Spleen (tissue), 11 donors: ENCODE measurements around the gene FBXW8. TPM values are rescaled to one million over a fixed set of nuclear protein-coding genes. Genes with fewer than 3 reads are reported as not detected.

Source experiments
- DNase-seq: peaks from one replicate; pipeline ENCODE4 v3.0.0-alpha.2; 2020
- H3K27ac ChIP-seq, 8 donors: fragments of 200-600 bp; sonication (generic) in 7 of 8; 1 replicate in 4 of 8; 2 replicates in 4 of 8; pipeline versions ENCODE4 v1.5.0 to v1.8.0; 2016 to 2021; ENCODE audit warnings: inconsistent platforms in 4 of 8, mild to moderate bottlenecking in 4 of 8, moderate library complexity in 1 of 8
- H3K27me3 ChIP-seq, 7 donors: fragments of 200-600 bp; sonication (generic) in 6 of 7; replicated peaks in 1 of 7; 1 replicate in 4 of 7; 2 replicates in 3 of 7; pipeline versions ENCODE4 v1.5.0 to v1.8.0; 2016 to 2021; ENCODE audit warnings: inconsistent platforms in 3 of 7, mild to moderate bottlenecking in 1 of 7
- H3K36me3 ChIP-seq, 6 donors: fragments of 200-600 bp; sonication (generic) in 5 of 6; 1 replicate in 4 of 6; 2 replicates in 2 of 6; pipeline versions ENCODE4 v1.5.0 to v1.8.0; 2016 to 2021; ENCODE audit warnings: inconsistent platforms in 2 of 6
- H3K4me1 ChIP-seq, 6 donors: fragments of 200-600 bp; sonication (generic) in 5 of 6; 1 replicate in 3 of 6; 2 replicates in 3 of 6; pipeline versions ENCODE4 v1.5.0 to v1.8.0; 2016 to 2021; ENCODE audit warnings: inconsistent platforms in 3 of 6
- H3K4me3 ChIP-seq, 8 donors: fragments of 200-600 bp; sonication (generic) in 7 of 8; 1 replicate in 4 of 8; 2 replicates in 4 of 8; pipeline versions ENCODE4 v1.5.0 to v1.8.0; 2016 to 2021; ENCODE audit warnings: inconsistent platforms in 4 of 8, mild to moderate bottlenecking in 4 of 8, moderate library complexity in 2 of 8
- H3K9me3 ChIP-seq, 8 donors: fragments of 200-600 bp; sonication (generic) in 7 of 8; 1 replicate in 4 of 8; 2 replicates in 4 of 8; pipeline versions ENCODE4 v1.5.0 to v1.8.0; 2016 to 2021; ENCODE audit warnings: inconsistent platforms in 4 of 8
- CTCF ChIP-seq, 11 experiments: fragments of 200-600 bp in 7 of 11; fragments of 450-650 bp in 4 of 11; sonication (generic) in 4 of 11; IDR thresholded peaks in 8 of 11; conservative IDR thresholded peaks in 3 of 11; 1 replicate in 7 of 11; 2 replicates in 4 of 11; pipeline versions ENCODE4 v1.4.0 to v1.8.0; 2016 to 2021; ENCODE audit warnings: antibody characterized with exemption in 11 of 11, inconsistent platforms in 4 of 11, mild to moderate bottlenecking in 1 of 11
- POLR2A ChIP-seq, 3 donors: fragments of 450-650 bp; IDR thresholded peaks; one replicate each; pipeline ENCODE4 v1.5.1; 2017; ENCODE audit warnings: antibody characterized with exemption in 3 of 3, mild to moderate bottlenecking in 1 of 3
- POLR2AphosphoS5 ChIP-seq, 3 donors: sonication (generic); formaldehyde crosslinking; IDR thresholded peaks; one replicate each; pipeline ENCODE4 v1.5.1; 2017; ENCODE audit warnings: antibody characterized with exemption in 3 of 3
- WGBS, 5 donors: extraction: QIAGEN DNeasy Blood & Tissue Kit in 3 of 5; methylation state at CpG; one replicate each; pipeline versions ENCODE4 v1.1.5 to v1.1.7; 2013 to 2018; 5-methylcytosine and 5-hydroxymethylcytosine counted together
- intact Hi-C: fragments of 100-400 bp; cut with DNase I; formaldehyde crosslinking; loops from one replicate; pipeline ENCODE4 v1.15.0; 2023; ENCODE audit warnings: low total_unique reads
- polyA plus RNA-seq, 3 donors: library from polyadenylated mRNA; stranded (reverse); fragments of 200-250 nt; gene quantifications; one replicate each; pipeline ENCODE4 v1.2.1, GENCODE V29; 2013
- total RNA-seq, 7 donors: library from RNA; depleted of rRNA in 3 of 7; stranded (reverse); fragments of >200 nt in 3 of 7; fragmentation: NEBNext Ultra II Directional in 4 of 7; extraction: Animal tissue kit (Norgen Biotek cat#: 25700) in 4 of 7; gene quantifications; one replicate each; pipeline versions ENCODE4 v1.1.0 to v1.2.1, GENCODE V29; 2016 to 2021
- donor health status: healthy with polysubstance abuse.
- donor health status: DM: no; HTN: no; CAD: no; lungs with moderate emphysema.
- donor health status: DM: no; HTN: no; CAD: no.
- donor health status: Bipolar disorder and iron deficiency.
- donor health status: healthy.
- donor health status: DM: no; HTN: no; CAD: no.
- donor health status: DM: yes; HTN: yes; CAD: no.

FBXW8 gene
- total and polyA plus RNA-seq, 10 donors, result 2.2 to 17.3 (median 11.8) TPM

- peaks cover 25 to 50% (median 42%) of the 10 kb centered on the region in 6 donors for H3K4me1 ChIP-seq
- WGBS, 5 donors, result 2 to 8% (median 3%) methylated on average over 10 to 52 of the region's 52 CpGs
- peaks cover 0 to 5% (median under 1%) of the 10 kb centered on the region in 8 donors for H3K9me3 ChIP-seq
- no peak overlapping the region for H3K27ac ChIP-seq
- peak overlapping the region in 7 of 8 donors; percentile 3 to 68 (median 23) for H3K4me3 ChIP-seq
- peaks cover 0 to 100% (median 80%) of the 10 kb centered on the region in 7 donors for H3K27me3 ChIP-seq
- intact Hi-C loops, result no loop called here
- no peaks in the 10 kb centered on the region for H3K36me3 ChIP-seq
- DNase-seq, result peak; percentile 62
- TF ChIP-seq CTCF (IDR thresholded peaks at IDR 0.05 in 8 of 11, conservative IDR thresholded peaks at IDR 0.05 in 3 of 11) (no peak), POLR2A (IDR thresholded peaks at IDR 0.05) (no peak), POLR2AphosphoS5 (IDR thresholded peaks at IDR 0.05) (no peak)
These were observed 31.1 kb upstream of the FBXW8 start for GRCh38 chr12:116879509-116880212.

GRCh38 chr12:116880213-116880816 lies 30.4 kb upstream of the FBXW8 start:
- peak overlapping the region in 7 of 8 donors; percentile 23 to 68 (median 34) for H3K4me3 ChIP-seq
- H3K4me1 ChIP-seq, result peaks cover 25 to 52% (median 42%) of the 10 kb centered on the region in 6 donors
- WGBS, 5 donors, result 4 to 8% (median 5%) methylated on average over 20 to 21 of the region's 21 CpGs
- intact Hi-C loops, result no loop called here
- H3K27me3 ChIP-seq, result peaks cover 0 to 98% (median 77%) of the 10 kb centered on the region in 7 donors
- H3K27ac ChIP-seq, result no peak overlapping the region
- TF ChIP-seq POLR2AphosphoS5 (IDR thresholded peaks at IDR 0.05) (no peak), CTCF (IDR thresholded peaks at IDR 0.05 in 8 of 11, conservative IDR thresholded peaks at IDR 0.05 in 3 of 11) (no peak), POLR2A (IDR thresholded peaks at IDR 0.05) (no peak)
- peak; percentile 20 for DNase-seq
- H3K36me3 ChIP-seq, result no peaks in the 10 kb centered on the region
- H3K9me3 ChIP-seq, result no peaks in the 10 kb centered on the region

GRCh38 chr12:116880817-116881324 lies 29.9 kb upstream of the FBXW8 start:
- Histone ChIP-seq H3K27me3 (peaks cover 0 to 92% (median 72%) of the 10 kb centered on the region in 7 donors), H3K9me3 (no peaks in the 10 kb centered on the region), H3K27ac (no peak overlapping the region), H3K4me1 (peaks cover 25 to 52% (median 42%) of the 10 kb centered on the region in 6 donors), H3K4me3 (peak overlapping the region in 6 of 8 donors; percentile 23 to 68 (median 34)), H3K36me3 (no peaks in the 10 kb centered on the region)
- TF ChIP-seq POLR2AphosphoS5 (IDR thresholded peaks at IDR 0.05), result no peak
- TF ChIP-seq CTCF (IDR thresholded peaks at IDR 0.05 in 8 of 11, conservative IDR thresholded peaks at IDR 0.05 in 3 of 11), result no peak
- TF ChIP-seq POLR2A (IDR thresholded peaks at IDR 0.05), result no peak
- intact Hi-C loops, result no loop called here
- peak; percentile 81 for DNase-seq
- WGBS, 5 donors, result 0 to 1% (median 1%) methylated on average over 37 to 65 of the region's 65 CpGs
